KOPT-K1 (cell line): Measurements from ENCODE around the gene TNPO2.

Experiments
- H3K27ac ChIP-seq: fragments of 200-600 bp; sonication (generic); 2 replicates; pipeline ENCODE4 v1.5.1; 2016; ENCODE audit warnings: antibody characterized with exemption, mild to moderate bottlenecking, low read depth, low read length; ENCODE audit not compliant: poor library complexity, severe bottlenecking
- H3K36me3 ChIP-seq: fragments of 200-600 bp; sonication (generic); 2 replicates; pipeline ENCODE4 v1.5.1; 2017; ENCODE audit warnings: antibody characterized with exemption, mild to moderate bottlenecking, low read length, moderate library complexity; ENCODE audit not compliant: insufficient read depth
- H3K9me3 ChIP-seq: fragments of 200-600 bp; sonication (generic); 2 replicates; pipeline ENCODE4 v1.5.1; 2017; ENCODE audit warnings: antibody characterized with exemption, low read length, mild to moderate bottlenecking; ENCODE audit not compliant: insufficient read depth, poor library complexity, severe bottlenecking

The TNPO2 gene

GRCh38 chr19:12723641-12724426, at the start of gene TNPO2:
TSS of gene TNPO2 (minus strand) at chr19:12723932. CDS start at chr19:12720977, 2,955 bp downstream.
- Histone ChIP-seq H3K27ac (peak within 1 kb of the TSS; percentile 83), H3K9me3 (no peaks in the 10 kb centered on the region)

GRCh38 chr19:12772323-12772722, 48.6 kb upstream of the TNPO2 start:
- no peak overlapping the region for H3K27ac ChIP-seq
- H3K9me3 ChIP-seq: no peaks in the 10 kb centered on the region
- no peaks in the 10 kb centered on the region for H3K36me3 ChIP-seq

More at GRCh38 chr19:12723641-12724426, at the start of gene TNPO2:
- peaks cover 39% of the 10 kb centered on the region for H3K36me3 ChIP-seq

GRCh38 chr19:12770922-12771321, 47.2 kb upstream of the TNPO2 start:
- Histone ChIP-seq H3K36me3 (no peaks in the 10 kb centered on the region), H3K27ac (no peak overlapping the region), H3K9me3 (no peaks in the 10 kb centered on the region)

GRCh38 chr19:12769689-12770088, 46.0 kb upstream of the TNPO2 start:
- Histone ChIP-seq H3K9me3 (no peaks in the 10 kb centered on the region), H3K27ac (no peak overlapping the region), H3K36me3 (no peaks in the 10 kb centered on the region)

GRCh38 chr19:12767666-12768065, 43.9 kb upstream of the TNPO2 start:
- no peaks in the 10 kb centered on the region for H3K9me3 ChIP-seq
- H3K27ac ChIP-seq: no peak overlapping the region
- no peaks in the 10 kb centered on the region for H3K36me3 ChIP-seq

GRCh38 chr19:12767150-12767549, 43.4 kb upstream of the TNPO2 start:
- no peaks in the 10 kb centered on the region for H3K9me3 ChIP-seq

GRCh38 chr19:12766051-12766521, 42.4 kb upstream of the TNPO2 start:
- H3K27ac ChIP-seq: no peak overlapping the region

More at GRCh38 chr19:12767150-12767549, 43.4 kb upstream of the TNPO2 start:
- H3K27ac ChIP-seq: no peak overlapping the region
- no peaks in the 10 kb centered on the region for H3K36me3 ChIP-seq

GRCh38 chr19:12764698-12765097, 41.0 kb upstream of the TNPO2 start:
- Histone ChIP-seq H3K27ac (no peak overlapping the region), H3K36me3 (no peaks in the 10 kb centered on the region)

More at GRCh38 chr19:12766051-12766521, 42.4 kb upstream of the TNPO2 start:
- Histone ChIP-seq H3K36me3 (no peaks in the 10 kb centered on the region), H3K9me3 (no peaks in the 10 kb centered on the region)

GRCh38 chr19:12763100-12763499, 39.4 kb upstream of the TNPO2 start:
- no peaks in the 10 kb centered on the region for H3K9me3 ChIP-seq
- no peak overlapping the region for H3K27ac ChIP-seq
- H3K36me3 ChIP-seq: no peaks in the 10 kb centered on the region

More at GRCh38 chr19:12764698-12765097, 41.0 kb upstream of the TNPO2 start:
- no peaks in the 10 kb centered on the region for H3K9me3 ChIP-seq

- no peak overlapping the region for H3K27ac ChIP-seq
- no peaks in the 10 kb centered on the region for H3K36me3 ChIP-seq
- H3K9me3 ChIP-seq: no peaks in the 10 kb centered on the region
These were observed 36.0 kb upstream of the TNPO2 start for GRCh38 chr19:12759686-12760085.

GRCh38 chr19:12757544-12758274, 34.0 kb upstream of the TNPO2 start:
- no peaks in the 10 kb centered on the region for H3K36me3 ChIP-seq
- H3K27ac ChIP-seq: no peak overlapping the region
- H3K9me3 ChIP-seq: no peaks in the 10 kb centered on the region

- Histone ChIP-seq H3K9me3 (no peaks in the 10 kb centered on the region), H3K27ac (no peak overlapping the region), H3K36me3 (no peaks in the 10 kb centered on the region)
These were observed 32.6 kb upstream of the TNPO2 start for GRCh38 chr19:12756150-12756883.

- Histone ChIP-seq H3K36me3 (no peaks in the 10 kb centered on the region), H3K27ac (no peak overlapping the region), H3K9me3 (no peaks in the 10 kb centered on the region)
These were observed 30.9 kb upstream of the TNPO2 start for GRCh38 chr19:12754465-12755196.

GRCh38 chr19:12752056-12752781, 28.5 kb upstream of the TNPO2 start:
- Histone ChIP-seq H3K36me3 (peaks cover 11% of the 10 kb centered on the region), H3K9me3 (no peaks in the 10 kb centered on the region), H3K27ac (no peak overlapping the region)
